Stimulated activated memory B cell treated with anti-CD40 and anti-IgM and Interleukin-4, amounts not matched to agents 10 μg/mL and 1 μg/mL and 100 μg/mL, for 72 hours (primary cell): ENCODE results near the gene TYW5.

ENCODE experiments used
- ATAC-seq: fragments of 150-1000 bp; cut with Tn5 transposase; 2 replicates; pipeline ENCODE4 v1.10.0; 2021
- H3K27ac Mint-ChIP-seq: one replicate; pipeline ENCODE4 v1.8.0; 2022; ENCODE audit warnings: mild to moderate bottlenecking, mixed read lengths
- H3K27me3 Mint-ChIP-seq: one replicate; pipeline ENCODE4 v1.8.0; 2022; ENCODE audit warnings: mixed read lengths
- H3K36me3 Mint-ChIP-seq: one replicate; pipeline ENCODE4 v1.8.0; 2022; ENCODE audit warnings: mixed read lengths
- H3K4me1 Mint-ChIP-seq: one replicate; pipeline ENCODE4 v1.8.0; 2022; ENCODE audit warnings: mixed read lengths
- H3K4me3 Mint-ChIP-seq: one replicate; pipeline ENCODE4 v1.8.0; 2022; ENCODE audit warnings: mild to moderate bottlenecking, moderate library complexity, mixed read lengths
- H3K9me3 Mint-ChIP-seq: one replicate; pipeline ENCODE4 v1.8.0; 2022; ENCODE audit warnings: mixed read lengths

TYW5 gene

GRCh38 chr2:199950396-199950795 is 4.9 kb downstream of the TYW5 start:
- Mint-ChIP-seq H3K36me3 (peaks cover 4% of the 10 kb centered on the region), H3K9me3 (no peaks in the 10 kb centered on the region), H3K27ac (no peak overlapping the region), H3K4me1 (peaks cover 27% of the 10 kb centered on the region), H3K27me3 (no peaks in the 10 kb centered on the region), H3K4me3 (no peak overlapping the region)
- no peak for ATAC-seq

GRCh38 chr2:199946836-199947235 is 8.5 kb downstream of the TYW5 start:
- no peak for ATAC-seq
- H3K27ac Mint-ChIP-seq = no peak overlapping the region
- H3K36me3 Mint-ChIP-seq = peaks cover 26% of the 10 kb centered on the region

GRCh38 chr2:199946196-199946595 is 9.1 kb downstream of the TYW5 start:
- no peaks in the 10 kb centered on the region for H3K27me3 Mint-ChIP-seq
- H3K9me3 Mint-ChIP-seq = no peaks in the 10 kb centered on the region
- H3K4me1 Mint-ChIP-seq = peaks cover 15% of the 10 kb centered on the region
- H3K27ac Mint-ChIP-seq = no peak overlapping the region
- H3K4me3 Mint-ChIP-seq = no peak overlapping the region
- ATAC-seq = no peak
- H3K36me3 Mint-ChIP-seq = peaks cover 26% of the 10 kb centered on the region

More at GRCh38 chr2:199946836-199947235, 8.5 kb downstream of the TYW5 start:
- Mint-ChIP-seq H3K4me3 (no peak overlapping the region), H3K4me1 (peaks cover 20% of the 10 kb centered on the region), H3K27me3 (no peaks in the 10 kb centered on the region), H3K9me3 (no peaks in the 10 kb centered on the region)

GRCh38 chr2:199943373-199943772 is 11.9 kb downstream of the TYW5 start:
- Mint-ChIP-seq H3K9me3 (no peaks in the 10 kb centered on the region), H3K27me3 (no peaks in the 10 kb centered on the region), H3K4me1 (peaks cover 13% of the 10 kb centered on the region), H3K4me3 (no peak overlapping the region), H3K27ac (no peak overlapping the region), H3K36me3 (peaks cover 36% of the 10 kb centered on the region)
- ATAC-seq = no peak

- peaks cover 13% of the 10 kb centered on the region for H3K4me1 Mint-ChIP-seq
- H3K4me3 Mint-ChIP-seq = no peak overlapping the region
- no peaks in the 10 kb centered on the region for H3K27me3 Mint-ChIP-seq
- no peaks in the 10 kb centered on the region for H3K9me3 Mint-ChIP-seq
- H3K27ac Mint-ChIP-seq = no peak overlapping the region
- peaks cover 38% of the 10 kb centered on the region for H3K36me3 Mint-ChIP-seq
- ATAC-seq = no peak
These were observed 14.9 kb downstream of the TYW5 start for GRCh38 chr2:199940373-199940772.

GRCh38 chr2:199936554-199936953 is 18.7 kb downstream of the TYW5 start:
- Mint-ChIP-seq H3K36me3 (peaks cover 23% of the 10 kb centered on the region), H3K9me3 (no peaks in the 10 kb centered on the region), H3K4me1 (peaks cover 6% of the 10 kb centered on the region), H3K4me3 (no peak overlapping the region), H3K27ac (no peak overlapping the region), H3K27me3 (no peaks in the 10 kb centered on the region)
- ATAC-seq = no peak

DNA sequence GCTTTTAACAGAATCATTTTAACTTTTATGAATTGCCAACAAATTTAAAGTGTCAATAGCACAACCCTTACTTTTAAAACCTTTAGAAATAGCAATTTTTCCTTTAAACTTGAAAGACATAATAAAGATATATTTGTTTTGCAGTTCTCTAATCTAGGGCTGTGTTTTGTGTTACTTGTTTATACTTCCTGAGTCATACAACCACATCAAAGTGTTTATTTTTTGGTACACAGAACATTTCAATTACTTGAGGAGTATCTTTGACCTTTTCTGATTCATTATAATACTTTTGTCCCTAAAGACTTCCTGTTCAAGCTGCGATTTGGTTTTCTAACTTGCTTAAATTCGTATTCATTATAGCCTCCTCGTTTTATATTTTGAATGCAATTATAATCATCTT is 21.8 kb downstream of the TYW5 start:
- Mint-ChIP-seq H3K9me3 (no peaks in the 10 kb centered on the region), H3K27ac (no peak overlapping the region), H3K36me3 (peaks cover 28% of the 10 kb centered on the region), H3K4me3 (no peak overlapping the region), H3K27me3 (no peaks in the 10 kb centered on the region), H3K4me1 (no peaks in the 10 kb centered on the region)
- no peak for ATAC-seq

DNA sequence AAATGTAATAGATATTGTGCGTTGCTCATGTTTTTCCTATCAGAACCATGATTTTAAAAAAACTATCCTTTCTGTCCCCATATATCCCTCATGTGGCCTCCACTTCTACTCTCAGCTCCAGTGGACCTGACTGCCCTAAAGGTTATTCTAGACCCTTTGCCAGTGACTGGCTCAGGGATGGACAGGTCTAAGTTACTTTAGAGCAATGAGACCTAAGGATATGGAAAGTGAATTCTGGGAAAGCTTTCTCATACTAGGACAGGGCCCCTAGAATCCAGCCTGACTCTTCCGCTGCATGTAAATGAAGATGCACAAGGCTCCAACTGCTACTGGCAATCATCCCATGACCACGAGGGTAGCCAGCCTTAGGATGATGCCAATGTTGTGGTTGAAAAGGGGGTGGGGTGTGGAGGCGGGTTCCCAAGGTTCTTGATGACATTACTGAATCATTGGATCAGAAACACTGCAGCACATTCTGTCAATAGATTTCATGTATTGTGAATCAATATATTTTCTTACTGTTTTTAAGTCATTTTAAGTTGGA is 22.9 kb downstream of the TYW5 start:
- H3K9me3 Mint-ChIP-seq = no peaks in the 10 kb centered on the region
- no peaks in the 10 kb centered on the region for H3K4me1 Mint-ChIP-seq
- no peak overlapping the region for H3K27ac Mint-ChIP-seq
- H3K36me3 Mint-ChIP-seq = peaks cover 27% of the 10 kb centered on the region
- no peak for ATAC-seq
- H3K4me3 Mint-ChIP-seq = no peak overlapping the region
- no peaks in the 10 kb centered on the region for H3K27me3 Mint-ChIP-seq

GRCh38 chr2:199929262-199929661 is 26.0 kb downstream of the TYW5 start:
- Mint-ChIP-seq H3K27me3 (no peaks in the 10 kb centered on the region), H3K27ac (no peak overlapping the region), H3K9me3 (no peaks in the 10 kb centered on the region), H3K36me3 (peaks cover 31% of the 10 kb centered on the region), H3K4me3 (no peak overlapping the region), H3K4me1 (peaks cover 6% of the 10 kb centered on the region)
- ATAC-seq = no peak

GRCh38 chr2:199928626-199929025 is 26.7 kb downstream of the TYW5 start:
- H3K9me3 Mint-ChIP-seq = no peaks in the 10 kb centered on the region
- no peak overlapping the region for H3K27ac Mint-ChIP-seq
- no peaks in the 10 kb centered on the region for H3K27me3 Mint-ChIP-seq
- H3K4me1 Mint-ChIP-seq = peaks cover 6% of the 10 kb centered on the region
- H3K4me3 Mint-ChIP-seq = no peak overlapping the region
- peaks cover 31% of the 10 kb centered on the region for H3K36me3 Mint-ChIP-seq
- no peak for ATAC-seq

DNA sequence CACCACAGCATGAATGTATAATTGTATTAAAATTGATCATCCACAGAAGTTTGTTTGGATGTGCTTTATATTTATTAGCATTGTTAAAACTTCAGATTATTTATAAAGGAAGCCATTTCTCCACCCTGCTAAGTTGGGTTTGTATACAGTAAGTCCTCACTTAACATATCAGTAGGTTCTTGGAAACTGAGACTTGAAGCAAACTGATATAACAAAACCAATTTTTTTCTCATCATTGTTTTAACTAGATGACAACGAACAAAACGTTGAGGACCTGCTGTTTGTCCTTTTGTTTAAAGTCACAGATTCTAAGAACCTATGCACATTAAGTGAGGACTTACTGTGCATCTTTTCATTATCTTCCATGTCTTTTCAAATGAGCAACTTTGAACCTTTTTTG is 27.1 kb downstream of the TYW5 start:
- ATAC-seq = no peak
- Mint-ChIP-seq H3K4me1 (peaks cover 6% of the 10 kb centered on the region), H3K4me3 (no peak overlapping the region), H3K27me3 (no peaks in the 10 kb centered on the region), H3K36me3 (peaks cover 31% of the 10 kb centered on the region), H3K9me3 (no peaks in the 10 kb centered on the region), H3K27ac (no peak overlapping the region)

DNA sequence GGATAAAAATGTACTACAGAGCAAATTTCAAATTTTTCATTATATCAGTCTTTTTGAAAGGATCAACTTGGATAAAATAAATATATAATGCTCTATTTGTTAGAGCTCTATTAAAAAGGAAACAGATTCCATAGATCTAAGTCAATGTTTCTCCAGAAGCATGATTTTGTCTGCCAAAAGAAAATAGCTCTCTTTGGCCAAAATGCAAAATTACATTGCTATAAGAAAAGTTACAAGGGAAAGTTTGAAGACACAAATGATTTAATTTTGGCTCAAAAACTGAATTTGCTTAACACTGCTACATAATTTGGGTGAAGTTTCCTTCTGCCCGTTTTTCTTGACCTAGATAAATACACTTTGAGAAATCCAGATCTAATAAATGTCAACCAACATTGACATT is 28.5 kb downstream of the TYW5 start:
- Mint-ChIP-seq H3K27me3 (no peaks in the 10 kb centered on the region), H3K9me3 (no peaks in the 10 kb centered on the region), H3K36me3 (peaks cover 38% of the 10 kb centered on the region), H3K27ac (no peak overlapping the region), H3K4me3 (no peak overlapping the region), H3K4me1 (peaks cover 19% of the 10 kb centered on the region)
- no peak for ATAC-seq

GRCh38 chr2:199923924-199924323 is 31.4 kb downstream of the TYW5 start:
- H3K36me3 Mint-ChIP-seq = peaks cover 31% of the 10 kb centered on the region
- H3K27me3 Mint-ChIP-seq = no peaks in the 10 kb centered on the region
- no peak overlapping the region for H3K4me3 Mint-ChIP-seq
- H3K9me3 Mint-ChIP-seq = no peaks in the 10 kb centered on the region
- peaks cover 20% of the 10 kb centered on the region for H3K4me1 Mint-ChIP-seq
- no peak for ATAC-seq
- no peak overlapping the region for H3K27ac Mint-ChIP-seq

DNA sequence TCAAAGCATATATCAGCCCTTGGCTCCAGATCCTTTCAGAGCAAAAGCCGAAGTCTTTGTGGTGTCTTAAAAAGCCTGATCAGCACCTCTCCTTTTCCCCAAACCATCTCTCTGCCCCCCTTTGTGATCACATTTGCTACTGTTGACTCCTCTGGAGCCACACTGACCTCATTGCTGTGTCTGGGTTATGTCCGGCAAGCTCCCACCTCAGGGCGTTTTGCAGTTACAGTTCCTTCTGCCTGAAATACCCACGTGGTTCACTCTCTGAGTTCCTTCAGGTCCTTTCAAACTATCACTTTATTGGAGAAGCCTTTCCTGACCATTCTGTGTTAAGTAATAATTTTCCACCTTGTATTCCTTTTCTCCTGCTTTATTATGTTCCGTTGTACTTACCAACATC is 32.4 kb downstream of the TYW5 start:
- Mint-ChIP-seq H3K36me3 (peaks cover 32% of the 10 kb centered on the region), H3K4me1 (peaks cover 20% of the 10 kb centered on the region), H3K27ac (peak overlapping the region; percentile 42), H3K4me3 (no peak overlapping the region), H3K9me3 (no peaks in the 10 kb centered on the region), H3K27me3 (no peaks in the 10 kb centered on the region)
- no peak for ATAC-seq

DNA sequence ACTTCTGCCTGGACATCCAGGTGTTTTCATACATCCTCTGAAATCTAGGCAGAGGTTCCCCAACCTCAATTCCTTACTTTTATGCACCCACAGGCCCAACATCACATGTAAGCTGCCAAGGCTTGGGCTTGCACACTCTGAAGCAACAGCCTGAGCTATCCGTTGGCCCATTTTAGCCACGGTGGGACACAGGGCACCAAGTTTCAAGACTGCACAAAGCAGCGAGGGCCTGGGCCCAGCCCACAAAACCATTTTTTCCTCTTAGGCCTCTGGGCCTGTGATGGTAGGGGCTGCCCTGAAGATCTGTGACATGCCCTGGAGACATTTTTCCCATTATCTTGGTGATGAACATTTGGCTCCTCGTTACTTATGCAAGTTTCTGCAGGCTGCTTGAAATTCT is 38.3 kb downstream of the TYW5 start:
- Mint-ChIP-seq H3K4me3 (no peak overlapping the region), H3K9me3 (no peaks in the 10 kb centered on the region), H3K4me1 (peaks cover 20% of the 10 kb centered on the region), H3K27ac (no peak overlapping the region), H3K27me3 (no peaks in the 10 kb centered on the region), H3K36me3 (peaks cover 46% of the 10 kb centered on the region)
- ATAC-seq = no peak

DNA sequence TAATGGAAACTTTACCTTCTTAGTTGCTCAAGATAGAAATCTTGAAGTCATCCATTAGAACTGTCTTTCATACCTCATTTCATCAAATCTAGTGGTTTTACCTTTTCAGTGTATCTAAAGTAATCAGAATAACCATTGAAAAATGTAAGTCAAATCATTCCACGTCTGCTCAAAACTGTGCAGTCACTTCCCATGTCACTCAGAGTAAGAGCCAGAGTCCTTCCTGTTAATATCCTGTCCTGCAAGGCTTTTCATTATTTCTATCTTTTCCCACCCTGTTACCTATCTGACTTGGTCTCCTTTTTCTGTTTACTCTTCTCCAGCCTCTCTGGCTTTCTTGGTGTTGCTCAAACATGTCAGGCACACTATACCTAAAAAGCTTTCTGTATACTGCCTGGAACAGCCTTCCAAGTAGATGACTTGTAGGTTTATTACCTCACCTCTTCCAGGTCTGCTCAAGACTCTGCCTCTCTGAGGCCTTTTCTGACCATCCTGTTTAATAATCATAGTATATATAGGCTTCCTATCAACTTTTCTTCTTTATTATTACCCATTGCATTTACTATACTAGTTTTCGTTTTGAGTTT is 40.8 kb downstream of the TYW5 start:
- Mint-ChIP-seq H3K4me1 (peaks cover 27% of the 10 kb centered on the region), H3K4me3 (no peak overlapping the region), H3K27ac (peak overlapping the region; percentile 2), H3K36me3 (peaks cover 43% of the 10 kb centered on the region), H3K27me3 (no peaks in the 10 kb centered on the region), H3K9me3 (no peaks in the 10 kb centered on the region)
- no peak for ATAC-seq
